MV-4-11 (cell line): Measurements from ENCODE around the gene EIF4E3.
A peak's percentile ranks its signal among the peaks of the same experiment; 100 is the strongest.

ENCODE experiments used
- DNase-seq: peaks from one replicate; lab custom pipeline; 2025; lab: John Stamatoyannopoulos, UW

Gene EIF4E3

DNA sequence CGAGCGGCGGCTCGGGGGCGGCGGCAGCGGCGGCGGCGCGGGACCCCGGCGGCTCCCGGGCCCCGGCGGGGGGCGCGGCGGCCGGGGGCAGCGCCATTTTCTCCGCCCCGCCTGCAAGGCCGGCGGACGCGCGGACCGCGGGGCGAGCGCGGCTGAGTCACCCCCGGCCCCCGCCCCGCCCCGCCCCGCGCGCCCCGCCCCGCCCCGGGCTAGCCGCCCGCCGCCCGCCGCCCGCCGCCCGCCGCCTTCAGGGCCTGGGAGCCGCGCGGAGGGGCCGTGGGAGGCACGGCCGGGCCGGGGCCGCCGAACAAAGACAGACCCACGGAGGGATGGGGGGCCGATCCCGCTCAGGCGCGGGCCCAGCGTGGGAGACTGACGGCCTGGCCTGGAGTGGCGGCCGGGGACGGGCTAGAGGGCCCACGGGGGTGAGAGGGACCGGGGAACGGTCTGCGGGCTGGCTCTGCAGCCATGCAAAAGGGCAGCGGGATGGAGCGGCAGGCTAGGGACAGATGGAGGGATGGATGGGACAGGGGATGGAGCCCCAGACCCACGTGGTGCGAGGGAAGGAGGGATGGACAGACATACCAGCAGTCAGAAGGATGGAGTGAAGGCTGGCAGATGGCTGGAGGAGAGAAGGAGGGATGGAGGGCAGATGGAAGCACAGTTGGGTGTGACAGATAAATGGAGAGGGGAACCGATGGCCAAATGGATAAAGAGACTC lies at the start of gene EIF4E3:
TSS of gene EIF4E3 (minus strand) at position 132 of the 721 bp plus-strand sequence. CDS start at position 97, 35 bp downstream.
- no peak for DNase-seq

DNA sequence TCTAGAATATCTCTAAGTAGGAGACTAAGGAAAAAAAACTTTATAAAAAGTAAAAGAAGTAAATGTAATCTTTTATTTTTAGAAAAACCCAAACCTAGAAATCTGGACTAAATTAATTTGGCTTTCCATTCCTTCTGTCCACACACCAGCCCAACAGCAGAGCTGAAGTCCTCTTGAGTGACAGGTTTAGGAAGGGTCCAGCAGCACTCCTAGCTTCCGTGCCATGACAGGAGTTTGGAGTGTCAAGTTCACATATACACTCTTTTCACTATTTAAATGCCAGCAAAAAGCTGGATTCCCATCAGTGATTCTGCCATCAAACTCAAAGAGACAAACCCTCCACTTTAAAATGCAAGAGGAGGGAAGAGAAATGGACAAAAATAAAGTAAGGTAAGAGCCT lies 46.7 kb upstream of the EIF4E3 start:
- DNase-seq, result no peak

DNA sequence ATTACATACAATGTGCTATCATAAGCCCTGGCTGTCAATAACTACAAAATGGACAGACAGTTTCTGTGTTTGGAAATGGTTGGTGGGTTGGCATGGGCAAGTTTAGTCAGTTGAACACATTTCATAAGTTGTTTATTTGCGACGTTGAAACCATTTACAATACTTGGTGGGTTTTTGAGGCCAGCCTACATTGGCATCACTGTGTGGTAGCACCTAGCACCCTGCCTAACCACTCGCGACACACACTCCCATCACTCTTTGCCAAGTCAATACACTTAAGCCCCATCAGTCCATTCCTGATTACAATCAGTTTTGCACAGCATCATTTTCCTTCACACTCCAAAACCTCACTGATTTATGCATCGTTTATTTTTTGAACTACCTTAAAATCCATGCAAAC lies 45.9 kb upstream of the EIF4E3 start:
- DNase-seq, result no peak

DNA sequence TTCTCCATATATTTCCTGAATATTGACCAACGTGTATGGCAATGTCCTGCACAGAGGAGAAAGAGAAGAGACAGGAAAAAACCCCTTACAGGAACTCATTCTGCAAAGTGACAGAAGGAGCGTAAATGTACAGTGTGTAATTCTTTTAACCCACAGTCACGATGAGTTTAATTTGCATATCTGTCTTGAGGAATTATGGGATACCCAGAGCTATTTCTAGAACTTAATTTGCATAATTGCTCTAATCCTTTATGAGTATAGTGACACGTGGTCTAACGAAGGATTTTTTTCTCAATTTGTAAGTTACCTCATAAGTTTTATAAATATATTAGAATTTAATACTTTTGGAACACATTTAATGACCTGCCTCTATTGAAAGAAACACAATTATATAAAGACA lies 38.2 kb upstream of the EIF4E3 start:
- DNase-seq, result no peak

DNA sequence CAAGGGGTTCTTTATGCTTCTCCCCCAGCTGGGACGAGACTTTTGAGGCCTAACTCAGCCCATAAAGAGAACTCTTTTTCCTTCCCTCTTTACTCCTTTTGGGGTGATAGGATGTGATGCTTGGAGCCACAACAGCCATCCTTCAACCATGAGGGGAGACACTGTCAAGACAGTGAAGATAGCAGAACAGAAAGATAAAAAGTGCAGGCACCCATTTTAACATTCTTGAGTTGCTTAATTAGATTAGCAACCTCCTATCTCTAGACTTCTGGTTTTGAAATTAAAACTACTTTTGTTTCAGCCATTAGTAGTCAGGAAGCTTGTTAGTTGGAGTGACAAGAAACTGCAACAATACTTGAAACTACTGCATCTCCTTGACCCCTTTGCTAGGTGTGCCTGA lies 34.9 kb upstream of the EIF4E3 start:
- no peak for DNase-seq

DNA sequence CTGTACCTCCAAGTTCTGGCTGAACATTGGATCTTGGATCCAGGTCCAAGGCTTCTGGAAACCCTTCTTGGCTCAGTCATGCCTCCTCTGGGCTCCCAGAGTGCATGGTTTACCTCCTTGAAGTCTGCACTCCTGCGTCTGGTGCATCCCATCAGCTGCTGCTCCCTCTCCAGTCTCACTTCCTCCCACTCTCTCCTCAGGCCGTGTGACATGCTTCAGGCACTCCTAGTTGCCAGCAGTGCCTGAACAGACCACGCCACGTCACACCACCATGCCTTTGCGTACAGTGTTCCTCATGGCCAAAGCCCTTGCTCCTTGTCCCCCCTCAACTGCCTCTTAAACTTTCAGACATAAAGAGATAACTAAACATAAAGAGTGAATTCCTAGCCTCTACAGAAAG lies 34.2 kb upstream of the EIF4E3 start:
- DNase-seq, result peak; percentile 62

DNA sequence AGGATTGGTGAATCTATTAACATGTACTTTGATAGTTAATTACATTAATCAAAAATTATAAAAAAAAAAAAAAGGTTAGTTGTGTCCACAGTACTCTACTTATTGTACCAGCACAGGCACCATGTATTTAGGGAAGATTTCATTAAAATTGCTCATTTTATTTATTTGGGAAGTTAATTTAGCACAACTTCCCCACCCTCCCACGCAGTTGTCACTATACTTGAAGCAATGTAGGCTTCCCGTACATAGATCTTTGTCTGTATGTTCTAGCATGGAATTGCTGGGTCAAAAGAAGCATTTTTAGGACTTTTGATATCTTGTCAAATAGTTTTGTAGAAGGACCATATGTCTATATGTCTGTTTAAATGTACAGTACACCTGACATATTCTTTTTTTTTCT lies 32.9 kb upstream of the EIF4E3 start:
- DNase-seq, result no peak

DNA sequence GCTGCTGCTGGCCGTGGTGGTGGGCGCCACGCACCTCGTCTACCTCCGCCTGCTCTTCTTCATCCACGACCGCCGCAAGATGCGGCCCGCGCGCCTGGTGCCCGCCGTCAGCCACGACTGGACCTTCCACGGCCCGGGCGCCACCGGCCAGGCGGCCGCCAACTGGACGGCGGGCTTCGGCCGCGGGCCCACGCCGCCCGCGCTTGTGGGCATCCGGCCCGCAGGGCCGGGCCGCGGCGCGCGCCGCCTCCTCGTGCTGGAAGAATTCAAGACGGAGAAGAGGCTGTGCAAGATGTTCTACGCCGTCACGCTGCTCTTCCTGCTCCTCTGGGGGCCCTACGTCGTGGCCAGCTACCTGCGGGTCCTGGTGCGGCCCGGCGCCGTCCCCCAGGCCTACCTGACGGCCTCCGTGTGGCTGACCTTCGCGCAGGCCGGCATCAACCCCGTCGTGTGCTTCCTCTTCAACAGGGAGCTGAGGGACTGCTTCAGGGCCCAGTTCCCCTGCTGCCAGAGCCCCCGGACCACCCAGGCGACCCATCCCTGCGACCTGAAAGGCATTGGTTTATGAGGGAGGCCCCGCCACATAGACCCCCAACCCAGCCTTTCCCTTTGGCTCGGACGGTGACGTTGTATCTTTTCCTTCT lies 29.5 kb upstream of the EIF4E3 start:
- DNase-seq, result no peak

DNA sequence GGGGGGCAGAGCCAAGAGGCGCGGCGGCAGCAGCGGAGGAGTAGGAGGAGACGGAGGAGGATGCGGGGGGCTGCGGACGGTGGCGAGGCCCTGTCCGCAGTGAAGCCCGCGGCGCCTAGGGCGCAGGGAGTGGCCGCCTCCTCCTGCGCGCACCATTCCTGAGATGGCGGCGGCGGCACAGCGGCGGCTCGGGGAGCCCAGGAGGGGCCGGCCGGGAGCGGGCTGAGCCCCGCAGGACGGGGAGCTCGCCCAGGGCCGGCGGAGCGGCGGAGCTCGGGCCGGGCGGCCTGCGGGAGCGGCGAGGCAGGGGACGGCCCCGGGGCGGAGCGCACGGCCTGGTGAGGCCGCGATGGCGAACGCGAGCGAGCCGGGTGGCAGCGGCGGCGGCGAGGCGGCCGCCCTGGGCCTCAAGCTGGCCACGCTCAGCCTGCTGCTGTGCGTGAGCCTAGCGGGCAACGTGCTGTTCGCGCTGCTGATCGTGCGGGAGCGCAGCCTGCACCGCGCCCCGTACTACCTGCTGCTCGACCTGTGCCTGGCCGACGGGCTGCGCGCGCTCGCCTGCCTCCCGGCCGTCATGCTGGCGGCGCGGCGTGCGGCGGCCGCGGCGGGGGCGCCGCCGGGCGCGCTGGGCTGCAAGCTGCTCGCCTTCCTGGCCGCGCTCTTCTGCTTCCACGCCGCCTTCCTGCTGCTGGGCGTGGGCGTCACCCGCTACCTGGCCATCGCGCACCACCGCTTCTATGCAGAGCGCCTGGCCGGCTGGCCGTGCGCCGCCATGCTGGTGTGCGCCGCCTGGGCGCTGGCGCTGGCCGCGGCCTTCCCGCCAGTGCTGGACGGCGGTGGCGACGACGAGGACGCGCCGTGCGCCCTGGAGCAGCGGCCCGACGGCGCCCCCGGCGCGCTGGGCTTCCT lies 28.8 kb upstream of the EIF4E3 start, which contains the start of gene GPR27:
TSS of gene GPR27 (plus strand) at position 155 of the 909 bp plus-strand sequence. CDS start at position 350, 195 bp downstream.
- no peak for DNase-seq

DNA sequence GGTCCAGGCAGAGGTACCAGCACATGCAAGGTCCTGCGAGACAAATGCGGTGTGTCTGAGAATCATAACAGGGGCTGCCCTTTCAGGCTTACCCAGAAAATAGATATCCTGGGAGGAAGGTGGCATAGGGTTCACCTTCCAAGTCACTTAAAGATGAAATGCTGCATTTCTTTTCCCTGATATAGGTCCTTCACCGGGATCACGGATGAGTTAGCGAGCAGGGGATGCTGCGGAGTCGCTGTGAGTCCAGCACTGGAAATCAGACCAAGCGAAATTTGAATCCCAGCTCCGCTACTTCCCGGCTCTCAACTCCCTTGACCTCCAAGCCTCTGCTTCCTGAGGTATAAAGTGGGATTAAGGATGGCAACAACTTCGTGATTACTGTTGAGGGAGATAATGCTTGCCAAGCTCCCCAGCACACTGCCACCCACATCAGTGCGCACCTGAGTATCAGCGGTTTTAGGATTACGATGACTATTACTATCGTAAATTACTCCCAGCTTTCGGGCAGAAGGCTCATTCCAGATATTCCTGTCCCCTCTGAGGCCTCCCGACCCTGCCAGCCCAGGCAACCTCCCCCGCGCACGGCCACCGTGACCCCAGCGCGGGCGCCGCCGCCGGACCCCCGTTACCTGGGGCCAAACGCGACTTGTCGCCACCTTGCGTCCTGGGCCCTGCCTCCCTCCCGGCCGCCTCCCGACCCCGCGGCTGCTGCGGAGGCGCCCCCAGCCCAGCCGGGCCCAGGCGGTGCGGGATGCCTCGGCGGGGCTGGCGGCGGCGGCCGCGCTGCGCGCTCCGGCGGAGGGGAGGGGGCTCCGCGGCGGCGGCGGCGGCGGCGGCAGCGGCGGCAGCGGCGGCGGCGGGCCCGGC lies 27.9 kb upstream of the EIF4E3 start:
- DNase-seq, result no peak

DNA sequence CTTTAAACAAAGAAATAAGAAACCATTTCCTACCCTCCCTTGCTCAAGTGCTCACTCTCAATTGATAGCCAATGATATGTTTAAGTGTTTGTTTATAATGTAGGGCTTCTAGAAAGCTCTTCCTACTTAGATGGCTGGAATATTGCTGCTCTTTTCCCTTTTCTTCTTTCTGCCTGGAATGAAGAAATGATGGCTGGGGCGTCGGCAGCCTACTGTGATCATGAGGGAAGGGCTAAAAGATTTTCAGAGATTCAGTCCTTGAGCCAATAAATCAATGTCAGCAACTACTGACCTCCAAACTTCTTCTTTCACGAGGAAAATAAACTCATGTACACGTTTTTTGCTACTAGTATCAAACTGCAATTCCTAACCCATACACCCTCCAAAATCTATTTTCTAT lies 26.4 kb upstream of the EIF4E3 start:
- no peak for DNase-seq

DNA sequence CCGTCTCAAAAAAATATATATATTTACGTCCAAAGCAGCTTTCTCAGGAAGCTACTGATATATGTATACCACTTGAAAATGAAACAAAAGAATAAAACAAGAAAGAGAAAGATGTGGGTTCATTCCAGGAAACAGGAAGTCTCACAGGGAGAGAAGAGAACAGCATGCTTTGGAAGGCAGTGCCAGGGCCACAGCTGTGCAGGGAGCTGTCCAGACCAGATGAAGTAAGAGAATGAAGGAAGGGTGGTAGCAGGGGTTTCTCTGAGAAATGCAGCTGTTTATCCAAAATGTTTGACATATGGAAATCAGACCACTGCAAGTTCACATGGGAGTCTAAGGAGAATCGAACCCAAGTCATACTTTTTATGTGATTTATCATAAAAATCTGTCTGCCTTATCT lies 19.5 kb upstream of the EIF4E3 start:
- no peak for DNase-seq

DNA sequence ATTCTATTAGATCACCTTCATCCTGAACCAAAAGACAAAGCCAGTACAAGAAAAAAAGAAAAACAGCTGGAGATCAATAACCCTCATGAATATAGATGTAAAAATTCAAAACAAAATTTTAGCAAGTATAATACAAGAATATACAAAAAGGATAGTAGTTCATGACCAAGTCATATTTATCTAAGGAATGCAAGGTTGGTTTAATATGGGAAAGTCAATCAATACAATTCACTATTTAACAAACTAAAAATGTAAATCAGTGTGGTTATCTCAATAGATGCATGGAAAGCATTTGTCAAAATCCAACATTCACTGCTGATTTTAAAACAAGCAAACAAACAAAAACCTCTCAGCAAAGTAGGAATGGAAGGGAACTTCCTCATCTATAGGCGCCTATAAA lies 17.4 kb upstream of the EIF4E3 start:
- no peak for DNase-seq

DNA sequence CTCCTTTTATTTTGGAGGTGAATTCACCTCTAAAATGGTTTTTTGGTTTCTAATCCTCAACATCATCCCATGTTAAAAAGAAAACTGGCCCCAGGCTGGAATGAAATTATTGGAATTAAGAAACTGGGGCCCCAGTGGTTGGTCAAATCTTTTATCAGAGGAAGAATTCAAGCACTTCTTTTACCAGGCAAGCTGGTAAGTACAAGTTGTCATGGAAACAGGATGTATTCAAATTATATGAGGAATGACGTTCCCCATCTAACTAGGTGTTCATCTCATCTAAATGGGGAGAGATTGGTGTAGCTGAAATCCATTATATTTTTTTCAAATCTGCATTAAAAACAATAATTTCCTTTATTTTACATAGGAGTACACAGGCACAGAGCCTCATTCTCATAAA lies 9.7 kb upstream of the EIF4E3 start:
- DNase-seq, result no peak

DNA sequence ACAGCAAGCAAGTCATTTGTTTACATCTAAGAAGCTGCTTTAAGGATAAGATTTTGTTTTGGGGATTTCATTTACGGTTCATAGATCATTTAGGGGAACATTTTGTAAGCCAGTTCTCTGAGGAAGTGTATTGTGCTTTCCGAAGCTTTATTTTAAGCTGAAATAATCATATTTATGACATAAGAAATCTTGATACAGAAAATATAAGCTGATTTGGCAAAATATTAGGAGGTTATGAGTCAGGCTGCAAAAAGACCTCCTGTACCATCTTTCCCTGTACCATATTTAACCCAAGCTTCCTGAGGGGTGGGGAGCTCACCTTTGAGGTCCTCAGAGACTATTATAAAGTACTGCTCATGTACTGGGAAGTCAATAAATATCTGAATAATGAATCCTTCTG lies 8.1 kb upstream of the EIF4E3 start:
- DNase-seq, result no peak

DNA sequence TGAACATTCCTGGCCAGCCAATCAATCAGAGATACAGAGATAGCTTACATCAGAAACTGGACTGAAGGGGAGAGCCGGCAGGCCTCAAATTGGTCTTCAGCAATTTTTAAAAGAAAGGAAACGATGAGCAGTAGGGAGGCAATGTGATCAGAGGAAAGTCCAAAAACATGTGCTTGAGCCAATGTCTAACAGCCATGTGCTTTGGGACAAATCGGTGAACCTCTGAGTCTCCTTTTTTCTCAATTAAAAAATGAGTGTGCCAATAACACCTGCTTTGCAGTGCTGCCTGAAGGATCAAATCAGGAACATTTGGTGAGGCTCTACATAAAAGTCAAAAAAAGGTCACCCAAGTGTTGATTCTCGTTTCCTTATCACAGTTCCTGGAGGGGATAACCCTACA lies 7.4 kb upstream of the EIF4E3 start:
- DNase-seq, result no peak

DNA sequence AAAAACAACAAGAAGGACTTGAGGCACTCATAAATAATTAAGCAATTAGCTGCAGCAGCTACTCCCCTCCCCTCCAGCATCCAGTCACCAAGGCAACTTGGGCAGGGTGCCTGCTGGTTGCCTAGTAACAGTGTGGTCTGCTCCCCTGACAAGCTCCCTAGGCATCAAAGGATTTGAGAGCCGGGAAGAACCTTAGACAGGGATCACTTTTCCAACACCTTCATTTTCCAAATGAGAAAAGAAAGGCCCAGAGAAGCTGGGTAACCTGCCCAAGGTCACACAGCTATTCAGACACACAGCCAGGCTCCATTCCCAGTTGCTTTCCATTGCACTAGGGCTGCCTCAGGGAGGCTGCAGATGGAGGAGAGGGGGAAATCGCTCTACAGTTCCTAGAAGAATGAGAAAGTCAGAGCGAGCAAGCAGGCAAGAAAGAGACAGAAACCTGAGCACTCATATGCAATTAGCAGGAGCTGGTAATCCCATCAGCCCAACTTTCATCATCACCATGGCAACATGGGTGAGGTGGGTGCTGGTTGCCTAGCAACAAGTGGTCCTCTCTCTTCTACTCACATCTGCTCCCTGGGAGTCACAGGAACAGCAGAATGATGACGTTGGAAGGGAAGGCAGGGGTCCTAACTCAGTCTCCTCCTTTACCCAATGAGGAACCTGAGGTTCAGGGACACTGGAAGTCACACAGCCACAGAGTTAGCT lies 3.6 kb upstream of the EIF4E3 start:
- DNase-seq, result no peak

DNA sequence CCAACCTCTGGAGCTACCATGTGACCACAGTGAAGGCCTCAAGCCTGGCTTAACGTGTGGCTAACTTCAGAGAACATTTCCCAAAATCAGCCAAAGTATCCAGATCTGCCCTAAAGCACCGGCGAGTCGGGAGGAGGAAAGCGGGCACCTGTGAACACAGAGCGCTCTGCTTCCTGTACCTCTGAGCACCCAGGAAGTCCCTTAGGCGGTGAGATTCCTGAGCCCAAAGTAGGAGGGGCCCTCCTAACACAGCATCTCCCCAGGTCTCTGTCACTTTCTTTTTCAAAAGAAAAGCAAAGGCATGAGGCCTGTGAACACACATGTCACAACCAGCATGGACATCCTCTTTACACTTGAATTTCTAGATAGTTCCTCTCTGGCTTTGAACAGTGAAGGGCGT lies 944 bp upstream of the EIF4E3 start:
- no peak for DNase-seq

DNA sequence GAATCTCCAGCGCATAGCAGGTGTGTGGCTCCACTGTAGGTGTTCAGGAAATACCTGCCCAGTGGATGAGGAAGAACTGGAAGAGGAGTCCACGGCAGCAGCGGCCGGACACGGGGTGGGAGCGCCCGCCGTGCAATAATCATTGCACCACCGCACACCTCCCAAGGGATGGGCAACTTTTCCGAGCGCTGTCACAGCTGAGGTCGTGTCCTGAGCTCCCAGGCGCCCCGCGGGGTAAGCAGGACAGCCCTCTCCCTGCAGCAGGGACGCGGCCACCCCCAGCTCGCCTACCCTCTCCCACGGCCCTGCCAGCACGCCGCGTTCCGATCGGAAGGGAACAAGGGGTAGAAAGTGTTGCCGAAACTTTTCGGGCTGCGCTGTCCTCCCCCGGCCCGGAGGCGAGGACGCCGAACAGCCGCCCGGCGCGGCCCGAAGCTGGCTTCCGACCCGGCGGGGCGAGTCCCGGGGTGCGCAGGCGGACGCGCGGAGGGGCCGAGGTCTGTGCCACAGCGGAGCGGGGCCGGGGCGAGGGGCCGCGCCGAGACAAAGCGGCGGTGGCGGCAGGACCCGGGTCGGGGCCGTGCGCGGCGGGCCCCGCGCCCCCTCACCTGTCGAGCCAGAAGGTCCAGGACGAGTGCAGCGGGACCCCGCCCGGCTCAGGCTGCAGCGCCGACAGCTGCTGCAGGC lies 475 bp downstream of the EIF4E3 start:
- no peak for DNase-seq

DNA sequence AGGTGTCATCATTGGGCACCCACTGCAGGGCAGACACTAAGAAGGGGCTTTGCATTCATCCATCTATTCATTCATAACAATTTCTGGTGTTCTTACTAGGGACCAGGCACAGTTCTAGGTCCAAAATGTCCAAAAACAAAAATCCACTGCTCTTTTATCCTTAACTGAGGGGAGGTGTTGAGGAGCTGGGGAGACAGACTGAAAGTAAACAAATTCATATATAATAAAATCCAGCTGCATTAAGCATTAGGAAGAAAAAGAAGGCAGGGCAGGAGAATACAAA lies 1.1 kb downstream of the EIF4E3 start:
- no peak for DNase-seq
